Coronary artery (tissue), 2 donors: ENCODE results near the gene GAPT.

Source experiments
- DNase-seq: peaks from one replicate; pipeline ENCODE4 v3.0.0-alpha.2; 2017; ENCODE audit warnings: low spot score
- H3K27ac ChIP-seq, 2 donors: fragments of 200-600 bp; sonication (generic); one replicate each; pipeline ENCODE4 v1.5.1; 2016 to 2019
- H3K4me3 ChIP-seq: fragments of 200-600 bp; sonication (generic); 2 replicates; pipeline ENCODE4 v1.5.1; 2016; ENCODE audit warnings: mild to moderate bottlenecking, moderate library complexity
- CTCF ChIP-seq: fragments of 200-600 bp; sonication (generic); IDR thresholded peaks from one replicate; pipeline ENCODE4 v1.5.1; 2019; ENCODE audit warnings: antibody characterized with exemption

GAPT gene

DNA sequence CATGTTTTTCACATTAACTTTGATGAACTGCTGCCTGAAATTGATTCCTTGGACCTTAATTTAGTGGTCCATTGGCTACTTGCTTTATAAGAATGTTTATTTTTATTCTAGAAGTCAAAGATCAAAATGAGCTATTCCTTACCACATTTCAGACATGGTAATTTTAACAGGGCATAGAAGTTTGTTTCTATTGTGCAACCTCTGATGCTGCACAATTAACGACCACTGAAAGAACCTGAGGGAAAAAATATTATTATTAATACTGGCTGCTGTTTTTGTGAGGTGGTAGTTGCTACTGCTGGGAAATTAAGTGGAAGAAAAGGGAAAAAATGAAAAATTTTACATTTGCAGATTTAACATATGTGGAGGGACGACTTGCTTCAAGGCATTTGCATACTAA lies 53.7 kb downstream of the GAPT start:
- no peak overlapping the region for H3K4me3 ChIP-seq
- no peak overlapping the region for H3K27ac ChIP-seq
- DNase-seq, result no peak
- TF ChIP-seq CTCF, result no peak

GRCh38 chr5:58545912-58546311 lies 54.7 kb downstream of the GAPT start:
- no peak for DNase-seq
- TF ChIP-seq CTCF, result no peak
- H3K4me3 ChIP-seq, result no peak overlapping the region
- H3K27ac ChIP-seq, result no peak overlapping the region
